Body of pancreas (tissue), 4 donors: ENCODE measurements around the gene MAFB.

Experiments
- POLR2A ChIP-seq, 3 donors: fragments of 450-650 bp; IDR thresholded peaks; one replicate each; pipeline ENCODE4 v1.6.1; 2016; ENCODE audit warnings: antibody characterized with exemption in 3 of 3, mild to moderate bottlenecking in 2 of 3
- TF ChIP-seq, protein P1 (sequence below), 7 experiments: fragments of 450-650 bp in 4 of 7; fragments of 200-600 bp in 3 of 7; sonication (generic) in 3 of 7; IDR thresholded peaks; one replicate each; pipeline ENCODE4 v1.5.1; 2016 to 2019; ENCODE audit warnings: antibody characterized with exemption in 7 of 7

DNA sequence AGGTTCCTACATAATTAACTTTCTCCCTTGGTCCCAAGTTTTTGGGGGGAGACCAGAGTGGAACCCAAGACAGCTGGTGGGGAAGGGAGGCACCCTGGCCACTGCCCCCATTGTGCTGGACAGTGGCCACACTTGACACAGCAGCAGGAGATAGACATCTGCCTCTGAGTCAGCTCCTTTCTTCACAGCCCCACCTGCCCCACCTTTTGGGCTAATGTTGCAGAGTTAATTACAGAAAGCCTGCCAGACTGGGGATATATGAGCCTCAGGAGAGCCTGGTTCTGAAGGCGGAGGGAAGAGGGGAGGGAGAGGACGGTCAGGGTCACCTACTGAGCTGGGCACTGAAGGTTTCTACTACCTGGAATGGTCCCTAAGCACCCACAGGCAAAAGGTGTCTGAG lies 50.6 kb downstream of the MAFB start:
- TF ChIP-seq, protein P1, sequence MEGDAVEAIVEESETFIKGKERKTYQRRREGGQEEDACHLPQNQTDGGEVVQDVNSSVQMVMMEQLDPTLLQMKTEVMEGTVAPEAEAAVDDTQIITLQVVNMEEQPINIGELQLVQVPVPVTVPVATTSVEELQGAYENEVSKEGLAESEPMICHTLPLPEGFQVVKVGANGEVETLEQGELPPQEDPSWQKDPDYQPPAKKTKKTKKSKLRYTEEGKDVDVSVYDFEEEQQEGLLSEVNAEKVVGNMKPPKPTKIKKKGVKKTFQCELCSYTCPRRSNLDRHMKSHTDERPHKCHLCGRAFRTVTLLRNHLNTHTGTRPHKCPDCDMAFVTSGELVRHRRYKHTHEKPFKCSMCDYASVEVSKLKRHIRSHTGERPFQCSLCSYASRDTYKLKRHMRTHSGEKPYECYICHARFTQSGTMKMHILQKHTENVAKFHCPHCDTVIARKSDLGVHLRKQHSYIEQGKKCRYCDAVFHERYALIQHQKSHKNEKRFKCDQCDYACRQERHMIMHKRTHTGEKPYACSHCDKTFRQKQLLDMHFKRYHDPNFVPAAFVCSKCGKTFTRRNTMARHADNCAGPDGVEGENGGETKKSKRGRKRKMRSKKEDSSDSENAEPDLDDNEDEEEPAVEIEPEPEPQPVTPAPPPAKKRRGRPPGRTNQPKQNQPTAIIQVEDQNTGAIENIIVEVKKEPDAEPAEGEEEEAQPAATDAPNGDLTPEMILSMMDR (IDR thresholded peaks at IDR 0.05), result no peak
- no peak for TF ChIP-seq POLR2A (IDR thresholded peaks at IDR 0.05)
